Caco-2 (cell line): Measurements from ENCODE around the gene IFIH1. TPM values are rescaled to one million over a fixed set of nuclear protein-coding genes. Genes with fewer than 3 reads are reported as not detected.

ENCODE experiments used
- BruUV-seq: library from RNA; stranded (reverse); fragments of 400-500 nt; replicated peaks from 2 replicates; lab custom pipeline; 2021; lab: Mats Ljungman, UMichigan
- CTCF ChIA-PET: fragments of 300-600 bp; sonication (Branson Sonifier 250); formaldehyde crosslinking; loops from one replicate; lab custom pipeline; 2022; ENCODE audit warnings: antibody characterized with exemption; lab: Charles Lee
- POLR2A ChIA-PET: fragments of 300-600 bp; sonication (Branson Sonifier 250); formaldehyde crosslinking; loops from one replicate; lab custom pipeline; 2022; ENCODE audit warnings: antibody characterized with exemption; lab: Charles Lee
- DNase-seq, 2 experiments: peaks; one replicate each; pipeline versions ENCODE4 v3.0.0 to v3.0.0-alpha.2; 2020 to 2022
- H3K27me3 ChIP-seq: replicated peaks from 2 replicates; pipeline ENCODE4 v1.6.0; 2011; ENCODE audit warnings: low read length; ENCODE audit not compliant: control insufficient read depth, insufficient read depth
- H3K36me3 ChIP-seq: 2 replicates; pipeline ENCODE4 v1.5.1; 2011; ENCODE audit warnings: low read length; ENCODE audit not compliant: control insufficient read depth, insufficient read depth
- H3K4me1 ChIP-seq: fragments of 250-450 bp; sonication (Bioruptor Pico); 2 replicates; pipeline ENCODE4 v1.5.1; 2020; ENCODE audit warnings: mild to moderate bottlenecking
- H3K4me3 ChIP-seq: 2 replicates; pipeline ENCODE4 v1.5.1; 2011; ENCODE audit warnings: low read depth, mild to moderate bottlenecking, control low read depth, low read length
- H3K9me3 ChIP-seq: fragments of 250-450 bp; sonication (Bioruptor Pico); 2 replicates; pipeline ENCODE4 v1.5.1; 2020; ENCODE audit warnings: mild to moderate bottlenecking, moderate library complexity
- H3K27ac Mint-ChIP-seq: one replicate; pipeline ENCODE4 v1.8.0; 2022; ENCODE audit warnings: mixed read lengths; ENCODE audit not compliant: unreplicated experiment
- H3K27me3 Mint-ChIP-seq: one replicate; pipeline ENCODE4 v1.8.0; 2022; ENCODE audit warnings: mixed read lengths; ENCODE audit not compliant: insufficient read depth, unreplicated experiment
- H3K36me3 Mint-ChIP-seq: one replicate; pipeline ENCODE4 v1.8.0; 2022; ENCODE audit warnings: mild to moderate bottlenecking, mixed read lengths; ENCODE audit not compliant: insufficient read depth, unreplicated experiment
- H3K4me1 Mint-ChIP-seq: one replicate; pipeline ENCODE4 v1.8.0; 2022; ENCODE audit warnings: low read depth, mixed read lengths; ENCODE audit not compliant: unreplicated experiment
- H3K4me3 Mint-ChIP-seq: one replicate; pipeline ENCODE4 v1.8.0; 2022; ENCODE audit warnings: mild to moderate bottlenecking, moderate library complexity, mixed read lengths; ENCODE audit not compliant: unreplicated experiment
- H3K9me3 Mint-ChIP-seq: one replicate; pipeline ENCODE4 v1.8.0; 2022; ENCODE audit warnings: mixed read lengths; ENCODE audit not compliant: unreplicated experiment
- CTCF ChIP-seq, 2 experiments: fragments of 200-600 bp in 1 of 2; IDR thresholded peaks; 1 replicate in 1 of 2; 2 replicates in 1 of 2; pipeline versions ENCODE4 v1.5.1 to v1.8.0; 2011 to 2022; ENCODE audit warnings: antibody characterized with exemption in 1 of 2, control low read depth in 1 of 2, inconsistent platforms in 1 of 2, low read depth in 1 of 2, low read length in 1 of 2, mild to moderate bottlenecking in 1 of 2, moderate library complexity in 1 of 2; ENCODE audit not compliant: insufficient read depth in 1 of 2, severe bottlenecking in 1 of 2, unreplicated experiment in 1 of 2
- intact Hi-C: fragments of 100-400 bp; cut with micrococcal nuclease; formaldehyde crosslinking; loops from one replicate; pipeline ENCODE4 v1.10.0; 2022; ENCODE audit not compliant: unreplicated experiment
- total RNA-seq: library from RNA; stranded (reverse); gene quantifications from 2 replicates; pipeline ENCODE4 v1.2.3, GENCODE V29; 2022

IFIH1 gene
- total RNA-seq, 1 experiment from 2014 or later = 3.4 TPM

GRCh38 chr2:162308747-162309503 is 9.6 kb downstream of the IFIH1 start:
- CTCF ChIA-PET = no interaction called here
- no peak for TF ChIP-seq CTCF (IDR thresholded peaks at IDR 0.05; ENCODE audit: insufficient read depth in 1 of 2, low read depth in 1 of 2, low read length in 1 of 2, severe bottlenecking in 1 of 2, unreplicated experiment in 1 of 2)

GRCh38 chr2:162305901-162306300 is 12.6 kb downstream of the IFIH1 start:
- no peaks in the 10 kb centered on the region for H3K9me3 Mint-ChIP-seq
- ChIA-PET POLR2A (no interaction called here), CTCF (no interaction called here)
- H3K4me1 Mint-ChIP-seq = no peaks in the 10 kb centered on the region
- H3K4me1 ChIP-seq = no peaks in the 10 kb centered on the region
- intact Hi-C loops = no loop called here
- DNase-seq = no peak
- no peaks in the 10 kb centered on the region for H3K27me3 ChIP-seq
- H3K27ac Mint-ChIP-seq = no peak overlapping the region
- H3K4me3 Mint-ChIP-seq = no peak overlapping the region
- TF ChIP-seq CTCF (IDR thresholded peaks at IDR 0.05; ENCODE audit: insufficient read depth in 1 of 2, low read depth in 1 of 2, low read length in 1 of 2, severe bottlenecking in 1 of 2, unreplicated experiment in 1 of 2) = no peak
- no peak overlapping the region for H3K4me3 ChIP-seq
- peaks cover 6% of the 10 kb centered on the region for H3K27me3 Mint-ChIP-seq
- H3K36me3 Mint-ChIP-seq = no peaks in the 10 kb centered on the region
- no peaks in the 10 kb centered on the region for H3K36me3 ChIP-seq
- no peaks in the 10 kb centered on the region for H3K9me3 ChIP-seq
- no TSS peak for BruUV-seq

More at GRCh38 chr2:162308747-162309503, 9.6 kb downstream of the IFIH1 start:
- Histone ChIP-seq H3K4me1 (no peaks in the 10 kb centered on the region), H3K4me3 (no peak overlapping the region), H3K9me3 (no peaks in the 10 kb centered on the region), H3K27me3 (no peaks in the 10 kb centered on the region), H3K36me3 (no peaks in the 10 kb centered on the region)
- Mint-ChIP-seq H3K36me3 (no peaks in the 10 kb centered on the region), H3K9me3 (no peaks in the 10 kb centered on the region), H3K4me3 (no peak overlapping the region), H3K27ac (no peak overlapping the region), H3K27me3 (peaks cover 3% of the 10 kb centered on the region), H3K4me1 (no peaks in the 10 kb centered on the region)
- intact Hi-C loops = no loop called here
- no TSS peak for BruUV-seq
- POLR2A ChIA-PET = no interaction called here
- DNase-seq = no peak

- ChIA-PET CTCF (interaction anchor here (0.8 to 1.2 kb wide), 2 partner anchors 81 to 142 kb away, joined by 3 to 9 read pairs; no protein-coding TSS in a partner anchor), POLR2A (no interaction called here)
- Histone ChIP-seq H3K9me3 (no peaks in the 10 kb centered on the region), H3K27me3 (no peaks in the 10 kb centered on the region), H3K36me3 (no peaks in the 10 kb centered on the region), H3K4me1 (no peaks in the 10 kb centered on the region), H3K4me3 (no peak overlapping the region)
- intact Hi-C loops = loop anchor here (1.0 kb wide), 1 partner anchor 716 kb away; no protein-coding TSS in a partner anchor
- Mint-ChIP-seq H3K4me1 (no peaks in the 10 kb centered on the region), H3K36me3 (no peaks in the 10 kb centered on the region), H3K4me3 (no peak overlapping the region), H3K9me3 (no peaks in the 10 kb centered on the region), H3K27me3 (peaks cover 3% of the 10 kb centered on the region), H3K27ac (no peak overlapping the region)
- no peak for DNase-seq
- no peak for TF ChIP-seq CTCF (IDR thresholded peaks at IDR 0.05; ENCODE audit: insufficient read depth in 1 of 2, low read depth in 1 of 2, low read length in 1 of 2, severe bottlenecking in 1 of 2, unreplicated experiment in 1 of 2)
- no TSS peak for BruUV-seq
Observed at GRCh38 chr2:162301877-162302276, 16.6 kb downstream of the IFIH1 start.
